HEK293 (cell line): Measurements from ENCODE around the gene CACNB4.

Experiments
- CTCF ChIA-PET: fragments of 350-600 bp; formaldehyde crosslinking; extraction: SDS; loops from one replicate; lab custom pipeline; 2021; ENCODE audit warnings: antibody characterized with exemption; lab: Yijun Ruan, JAX
- POLR2A ChIA-PET: fragments of 300-600 bp; formaldehyde crosslinking; extraction: SDS; loops from one replicate; lab custom pipeline; 2020; ENCODE audit warnings: antibody characterized with exemption, inconsistent platforms; lab: Yijun Ruan, JAX
- H3K27ac ChIP-seq: fragments of 200-500 bp; sonication (Bioruptor generic); 2 replicates; pipeline ENCODE4 v1.5.1; 2014; ENCODE audit warnings: low read depth, low read length, control low read depth, inconsistent platforms; ENCODE audit errors: extremely low read depth
- H3K36me3 ChIP-seq, 2 experiments: fragments of 200-500 bp in 1 of 2; sonication (Bioruptor generic) in 1 of 2; 1 replicate in 1 of 2; 2 replicates in 1 of 2; pipeline ENCODE4 v1.5.1; 2014 to 2017; ENCODE audit warnings: inconsistent platforms in 2 of 2, low read length in 2 of 2; ENCODE audit not compliant: control insufficient read depth in 2 of 2, insufficient read depth in 1 of 2
- H3K4me1 ChIP-seq: fragments of 200-500 bp; sonication (Bioruptor generic); 2 replicates; pipeline ENCODE4 v1.5.1; 2014; ENCODE audit warnings: mild to moderate bottlenecking, low read length, inconsistent platforms; ENCODE audit not compliant: control insufficient read depth, insufficient read depth
- H3K4me3 ChIP-seq: 2 replicates; pipeline ENCODE4 v1.5.1; 2011; ENCODE audit warnings: low read depth, mild to moderate bottlenecking, control low read depth, low read length, moderate library complexity
- H3K9me3 ChIP-seq: fragments of 200-500 bp; sonication (Bioruptor generic); 2 replicates; pipeline ENCODE4 v1.5.1; 2014; ENCODE audit warnings: low read depth, low read length, inconsistent platforms; ENCODE audit not compliant: control insufficient read depth, insufficient read depth
- BCL6B ChIP-seq: fragments of 450-650 bp; formaldehyde crosslinking; IDR thresholded peaks from 2 replicates; pipeline ENCODE4 v1.5.1; 2017; ENCODE audit warnings: missing biosample characterization, missing genetic modification characterization
- HOXD13 ChIP-seq: sonication (generic); formaldehyde crosslinking; IDR thresholded peaks from 2 replicates; pipeline ENCODE4 v1.8.0; 2022; ENCODE audit warnings: missing genetic modification reagents, borderline replicate concordance
- KLF7 ChIP-seq: fragments of 450-650 bp; formaldehyde crosslinking; IDR thresholded peaks from 2 replicates; pipeline ENCODE4 v1.5.1; 2016; ENCODE audit warnings: missing biosample characterization, missing genetic modification characterization, borderline replicate concordance
- SCRT1 ChIP-seq: fragments of 450-650 bp; formaldehyde crosslinking; IDR thresholded peaks from 2 replicates; pipeline ENCODE4 v1.5.1; 2016; ENCODE audit warnings: missing biosample characterization, missing genetic modification characterization, borderline replicate concordance
- SCRT2 ChIP-seq: fragments of 450-650 bp; formaldehyde crosslinking; IDR thresholded peaks from 2 replicates; pipeline ENCODE4 v1.5.1; 2016; ENCODE audit warnings: missing biosample characterization, missing genetic modification characterization
- TCF7L2 ChIP-seq: IDR thresholded peaks from 2 replicates; pipeline ENCODE4 v1.6.1; 2011; ENCODE audit warnings: low read depth, mild to moderate bottlenecking, inconsistent platforms, low read length, moderate library complexity, borderline replicate concordance
- ZBTB17 ChIP-seq: fragments of 450-650 bp; formaldehyde crosslinking; IDR thresholded peaks from 2 replicates; pipeline ENCODE4 v1.5.1; 2016; ENCODE audit warnings: missing biosample characterization, missing genetic modification characterization
- ZBTB44 ChIP-seq: fragments of 450-650 bp; IDR thresholded peaks from 2 replicates; pipeline ENCODE4 v1.5.1; 2018; ENCODE audit warnings: missing biosample characterization, mild to moderate bottlenecking, missing genetic modification characterization
- ZBTB48 ChIP-seq: fragments of 450-650 bp; formaldehyde crosslinking; IDR thresholded peaks from 2 replicates; pipeline ENCODE4 v1.5.1; 2016; ENCODE audit warnings: missing biosample characterization, missing genetic modification characterization
- ZBTB6 ChIP-seq: fragments of 450-650 bp; formaldehyde crosslinking; IDR thresholded peaks from 2 replicates; pipeline ENCODE4 v1.5.1; 2017; ENCODE audit warnings: missing biosample characterization, missing genetic modification characterization
- ZFP3 ChIP-seq: fragments of 450-650 bp; formaldehyde crosslinking; IDR thresholded peaks from 2 replicates; pipeline ENCODE4 v1.5.1; 2016; ENCODE audit warnings: low read depth, missing biosample characterization, missing genetic modification characterization
- ZNF311 ChIP-seq: fragments of 450-650 bp; formaldehyde crosslinking; IDR thresholded peaks from 2 replicates; pipeline ENCODE4 v1.5.1; 2017; ENCODE audit warnings: missing biosample characterization, missing genetic modification characterization, borderline replicate concordance
- ZNF514 ChIP-seq: fragments of 450-650 bp; formaldehyde crosslinking; IDR thresholded peaks from 2 replicates; pipeline ENCODE4 v1.5.1; 2016; ENCODE audit warnings: missing biosample characterization, missing genetic modification characterization
- ZNF544 ChIP-seq: fragments of 450-650 bp; formaldehyde crosslinking; IDR thresholded peaks from 2 replicates; pipeline ENCODE4 v1.5.0; 2017; ENCODE audit warnings: missing biosample characterization, missing genetic modification characterization
- ZNF600 ChIP-seq: fragments of 450-650 bp; formaldehyde crosslinking; IDR thresholded peaks from 2 replicates; pipeline ENCODE4 v1.5.1; 2016; ENCODE audit warnings: missing biosample characterization, missing genetic modification characterization
- ZNF623 ChIP-seq: fragments of 450-650 bp; formaldehyde crosslinking; IDR thresholded peaks from 2 replicates; pipeline ENCODE4 v1.5.1; 2016; ENCODE audit warnings: missing biosample characterization, missing genetic modification characterization
- ZNF76 ChIP-seq: fragments of 450-650 bp; formaldehyde crosslinking; IDR thresholded peaks from 2 replicates; pipeline ENCODE4; 2016; ENCODE audit warnings: low read depth, missing biosample characterization, missing genetic modification characterization, borderline replicate concordance
- ZNF791 ChIP-seq: fragments of 450-650 bp; formaldehyde crosslinking; IDR thresholded peaks from 2 replicates; pipeline ENCODE4 v1.5.1; 2016; ENCODE audit warnings: missing biosample characterization, missing genetic modification characterization
- ZSCAN18 ChIP-seq: fragments of 450-650 bp; formaldehyde crosslinking; IDR thresholded peaks from 2 replicates; pipeline ENCODE4 v1.5.1; 2016; ENCODE audit warnings: missing biosample characterization, missing genetic modification characterization

The CACNB4 gene

GRCh38 chr2:151808258-151809072 lies 290.4 kb downstream of the CACNB4 start (continued):
- TF ChIP-seq ZFP3 (tag by site-specific recombination) (no peak), ZBTB48 (no peak), ZNF514 (tag by site-specific recombination) (no peak)

GRCh38 chr2:151805961-151806360 lies 292.9 kb downstream of the CACNB4 start:
- H3K27ac ChIP-seq: no peak overlapping the region
- H3K9me3 ChIP-seq: no peaks in the 10 kb centered on the region
- POLR2A ChIA-PET: no interaction called here
- peaks cover 22 to 58% of the 10 kb centered on the region in 2 experiments for H3K36me3 ChIP-seq
- H3K4me1 ChIP-seq: no peaks in the 10 kb centered on the region
- CTCF ChIA-PET: interaction anchor here (0.6 to 0.9 kb wide), 5 partner anchors 10 to 561 kb away, joined by 3 read pairs; no protein-coding TSS in a partner anchor
- no peak for TF ChIP-seq ZBTB17
- TF ChIP-seq ZBTB44 (tag by site-specific recombination): no peak
- no peak for TF ChIP-seq TCF7L2
- TF ChIP-seq, all 188 proteins: peak for 0
- no peak overlapping the region for H3K4me3 ChIP-seq

GRCh38 chr2:151805343-151805742 lies 293.5 kb downstream of the CACNB4 start:
- no peaks in the 10 kb centered on the region for H3K4me1 ChIP-seq
- no peak overlapping the region for H3K27ac ChIP-seq
- H3K9me3 ChIP-seq: no peaks in the 10 kb centered on the region
- CTCF ChIA-PET: interaction anchor here (0.7 to 1.0 kb wide), 2 partner anchors 12 to 15 kb away, joined by 3 read pairs; no protein-coding TSS in a partner anchor
- TF ChIP-seq SCRT2: peak; percentile 63; the same call in 1 of the 2 replicates
- TF ChIP-seq ZNF791: no peak
- TF ChIP-seq SCRT1 (tag by site-specific recombination): peak; percentile 39; the same call in 1 of the 2 replicates
- no peak for TF ChIP-seq ZNF76 (tag by site-specific recombination)
- H3K4me3 ChIP-seq: no peak overlapping the region
- POLR2A ChIA-PET: no interaction called here
- H3K36me3 ChIP-seq: peaks cover 21 to 51% of the 10 kb centered on the region in 2 experiments

GRCh38 chr2:151803811-151804210 lies 295.0 kb downstream of the CACNB4 start:
- H3K27ac ChIP-seq: no peak overlapping the region
- no peaks in the 10 kb centered on the region for H3K9me3 ChIP-seq
- ChIA-PET CTCF (interaction anchor here (1.2 kb wide), 1 partner anchor 222 kb away, joined by 3 read pairs; no protein-coding TSS in a partner anchor), POLR2A (interaction anchor here (1.3 kb wide), 1 partner anchor 24 kb away, joined by 3 read pairs; the partner anchor contains the start of gene ARL5A)
- peaks cover 21 to 51% of the 10 kb centered on the region in 2 experiments; a peak in 2 of 3 replicates for H3K36me3 ChIP-seq
- H3K4me3 ChIP-seq: no peak overlapping the region
- no peaks in the 10 kb centered on the region for H3K4me1 ChIP-seq
- TF ChIP-seq KLF7 (tag by site-specific recombination) (no peak), ZNF311 (no peak), ZNF544 (tag by site-specific recombination) (no peak), ZNF600 (tag by site-specific recombination) (no peak), ZBTB6 (no peak), ZNF623 (tag by site-specific recombination) (no peak), BCL6B (tag by site-specific recombination) (no peak), HOXD13 (no peak), ZSCAN18 (tag by site-specific recombination) (no peak)
